ENCODE results near the gene ATP11B. TPM values are rescaled to one million over a fixed set of nuclear protein-coding genes. Genes with fewer than 3 reads are reported as not detected.

ATP11B gene
- total and polyA plus RNA-seq, 2 of the 8 experiments (the other 6 are each of a cell fraction or from before 2014, with no cell fraction given) = 5.1 to 26.5 TPM

- TF ChIP-seq, protein P1, sequence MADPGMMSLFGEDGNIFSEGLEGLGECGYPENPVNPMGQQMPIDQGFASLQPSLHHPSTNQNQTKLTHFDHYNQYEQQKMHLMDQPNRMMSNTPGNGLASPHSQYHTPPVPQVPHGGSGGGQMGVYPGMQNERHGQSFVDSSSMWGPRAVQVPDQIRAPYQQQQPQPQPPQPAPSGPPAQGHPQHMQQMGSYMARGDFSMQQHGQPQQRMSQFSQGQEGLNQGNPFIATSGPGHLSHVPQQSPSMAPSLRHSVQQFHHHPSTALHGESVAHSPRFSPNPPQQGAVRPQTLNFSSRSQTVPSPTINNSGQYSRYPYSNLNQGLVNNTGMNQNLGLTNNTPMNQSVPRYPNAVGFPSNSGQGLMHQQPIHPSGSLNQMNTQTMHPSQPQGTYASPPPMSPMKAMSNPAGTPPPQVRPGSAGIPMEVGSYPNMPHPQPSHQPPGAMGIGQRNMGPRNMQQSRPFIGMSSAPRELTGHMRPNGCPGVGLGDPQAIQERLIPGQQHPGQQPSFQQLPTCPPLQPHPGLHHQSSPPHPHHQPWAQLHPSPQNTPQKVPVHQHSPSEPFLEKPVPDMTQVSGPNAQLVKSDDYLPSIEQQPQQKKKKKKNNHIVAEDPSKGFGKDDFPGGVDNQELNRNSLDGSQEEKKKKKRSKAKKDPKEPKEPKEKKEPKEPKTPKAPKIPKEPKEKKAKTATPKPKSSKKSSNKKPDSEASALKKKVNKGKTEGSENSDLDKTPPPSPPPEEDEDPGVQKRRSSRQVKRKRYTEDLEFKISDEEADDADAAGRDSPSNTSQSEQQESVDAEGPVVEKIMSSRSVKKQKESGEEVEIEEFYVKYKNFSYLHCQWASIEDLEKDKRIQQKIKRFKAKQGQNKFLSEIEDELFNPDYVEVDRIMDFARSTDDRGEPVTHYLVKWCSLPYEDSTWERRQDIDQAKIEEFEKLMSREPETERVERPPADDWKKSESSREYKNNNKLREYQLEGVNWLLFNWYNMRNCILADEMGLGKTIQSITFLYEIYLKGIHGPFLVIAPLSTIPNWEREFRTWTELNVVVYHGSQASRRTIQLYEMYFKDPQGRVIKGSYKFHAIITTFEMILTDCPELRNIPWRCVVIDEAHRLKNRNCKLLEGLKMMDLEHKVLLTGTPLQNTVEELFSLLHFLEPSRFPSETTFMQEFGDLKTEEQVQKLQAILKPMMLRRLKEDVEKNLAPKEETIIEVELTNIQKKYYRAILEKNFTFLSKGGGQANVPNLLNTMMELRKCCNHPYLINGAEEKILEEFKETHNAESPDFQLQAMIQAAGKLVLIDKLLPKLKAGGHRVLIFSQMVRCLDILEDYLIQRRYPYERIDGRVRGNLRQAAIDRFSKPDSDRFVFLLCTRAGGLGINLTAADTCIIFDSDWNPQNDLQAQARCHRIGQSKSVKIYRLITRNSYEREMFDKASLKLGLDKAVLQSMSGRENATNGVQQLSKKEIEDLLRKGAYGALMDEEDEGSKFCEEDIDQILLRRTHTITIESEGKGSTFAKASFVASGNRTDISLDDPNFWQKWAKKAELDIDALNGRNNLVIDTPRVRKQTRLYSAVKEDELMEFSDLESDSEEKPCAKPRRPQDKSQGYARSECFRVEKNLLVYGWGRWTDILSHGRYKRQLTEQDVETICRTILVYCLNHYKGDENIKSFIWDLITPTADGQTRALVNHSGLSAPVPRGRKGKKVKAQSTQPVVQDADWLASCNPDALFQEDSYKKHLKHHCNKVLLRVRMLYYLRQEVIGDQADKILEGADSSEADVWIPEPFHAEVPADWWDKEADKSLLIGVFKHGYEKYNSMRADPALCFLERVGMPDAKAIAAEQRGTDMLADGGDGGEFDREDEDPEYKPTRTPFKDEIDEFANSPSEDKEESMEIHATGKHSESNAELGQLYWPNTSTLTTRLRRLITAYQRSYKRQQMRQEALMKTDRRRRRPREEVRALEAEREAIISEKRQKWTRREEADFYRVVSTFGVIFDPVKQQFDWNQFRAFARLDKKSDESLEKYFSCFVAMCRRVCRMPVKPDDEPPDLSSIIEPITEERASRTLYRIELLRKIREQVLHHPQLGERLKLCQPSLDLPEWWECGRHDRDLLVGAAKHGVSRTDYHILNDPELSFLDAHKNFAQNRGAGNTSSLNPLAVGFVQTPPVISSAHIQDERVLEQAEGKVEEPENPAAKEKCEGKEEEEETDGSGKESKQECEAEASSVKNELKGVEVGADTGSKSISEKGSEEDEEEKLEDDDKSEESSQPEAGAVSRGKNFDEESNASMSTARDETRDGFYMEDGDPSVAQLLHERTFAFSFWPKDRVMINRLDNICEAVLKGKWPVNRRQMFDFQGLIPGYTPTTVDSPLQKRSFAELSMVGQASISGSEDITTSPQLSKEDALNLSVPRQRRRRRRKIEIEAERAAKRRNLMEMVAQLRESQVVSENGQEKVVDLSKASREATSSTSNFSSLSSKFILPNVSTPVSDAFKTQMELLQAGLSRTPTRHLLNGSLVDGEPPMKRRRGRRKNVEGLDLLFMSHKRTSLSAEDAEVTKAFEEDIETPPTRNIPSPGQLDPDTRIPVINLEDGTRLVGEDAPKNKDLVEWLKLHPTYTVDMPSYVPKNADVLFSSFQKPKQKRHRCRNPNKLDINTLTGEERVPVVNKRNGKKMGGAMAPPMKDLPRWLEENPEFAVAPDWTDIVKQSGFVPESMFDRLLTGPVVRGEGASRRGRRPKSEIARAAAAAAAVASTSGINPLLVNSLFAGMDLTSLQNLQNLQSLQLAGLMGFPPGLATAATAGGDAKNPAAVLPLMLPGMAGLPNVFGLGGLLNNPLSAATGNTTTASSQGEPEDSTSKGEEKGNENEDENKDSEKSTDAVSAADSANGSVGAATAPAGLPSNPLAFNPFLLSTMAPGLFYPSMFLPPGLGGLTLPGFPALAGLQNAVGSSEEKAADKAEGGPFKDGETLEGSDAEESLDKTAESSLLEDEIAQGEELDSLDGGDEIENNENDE (IDR thresholded peaks at IDR 0.05; ENCODE audit: insufficient replicate concordance, low read length) = no peak
- TF ChIP-seq EGR1 (IDR thresholded peaks at IDR 0.05; ENCODE audit: borderline replicate concordance, low read depth, low read length) (no peak), PHF8 (conservative IDR thresholded peaks at IDR 0.05; ENCODE audit: low read depth, low read length) (no peak), GTF2F1 (IDR thresholded peaks at IDR 0.05; ENCODE audit: borderline replicate concordance, low read depth, low read length) (no peak), RBBP5 (IDR thresholded peaks at IDR 0.05; ENCODE audit: borderline replicate concordance, low read depth, low read length) (no peak), BRCA1 (IDR thresholded peaks at IDR 0.05; ENCODE audit: low read depth, low read length) (no peak), TAF1 (IDR thresholded peaks at IDR 0.05; ENCODE audit: low read depth, low read length) (no peak), SP2 (IDR thresholded peaks at IDR 0.05; ENCODE audit: low read length) (no peak), CHD2 (IDR thresholded peaks at IDR 0.05; ENCODE audit: low read length) (no peak), TEAD4 (IDR thresholded peaks at IDR 0.05; ENCODE audit: low read depth, low read length) (no peak), FOSL1 (IDR thresholded peaks at IDR 0.05; ENCODE audit: insufficient read depth, low read depth, low read length) (no peak), POLR2AphosphoS5 (IDR thresholded peaks at IDR 0.05; ENCODE audit: low read depth, low read length) (no peak)
Measured at GRCh38 chr3:182763896-182764295, 29.4 kb upstream of the ATP11B start (continued).

All from H1 (cell line).